ENCODE results near the gene ABHD12.

Gene ABHD12

DNA sequence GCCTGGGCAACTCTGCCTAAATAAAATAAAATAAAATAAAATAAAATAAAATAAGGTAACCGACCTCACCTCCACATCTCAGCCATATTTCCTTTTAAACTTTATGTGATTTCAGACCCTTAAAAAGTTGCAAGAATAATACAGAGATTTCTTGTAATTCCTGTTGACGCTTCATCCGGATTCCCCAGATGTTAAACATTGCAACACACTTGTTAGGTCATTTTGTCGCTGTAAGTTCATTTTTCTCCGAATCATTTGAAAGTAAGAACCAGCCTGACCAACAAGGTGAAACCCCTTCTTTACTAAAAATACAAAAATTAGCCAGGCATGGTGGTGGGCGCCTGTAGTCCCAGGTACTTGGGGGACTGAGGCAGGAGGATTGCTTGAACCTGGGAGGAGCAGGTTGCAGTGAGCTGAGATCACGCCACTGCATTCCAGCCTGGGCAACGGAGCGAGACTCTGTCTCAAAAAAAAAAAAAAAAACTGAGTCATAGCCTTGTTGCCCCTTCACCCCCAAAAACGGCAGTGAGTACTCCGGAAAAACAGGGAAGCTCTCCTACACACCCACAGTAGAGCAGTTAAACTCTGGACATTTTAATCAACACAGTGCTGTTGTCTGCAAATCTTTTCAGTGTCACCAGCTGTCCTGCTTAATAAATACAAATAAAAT is 136.9 kb downstream of the ABHD12 start:
- no peak for DNase-seq

DNA sequence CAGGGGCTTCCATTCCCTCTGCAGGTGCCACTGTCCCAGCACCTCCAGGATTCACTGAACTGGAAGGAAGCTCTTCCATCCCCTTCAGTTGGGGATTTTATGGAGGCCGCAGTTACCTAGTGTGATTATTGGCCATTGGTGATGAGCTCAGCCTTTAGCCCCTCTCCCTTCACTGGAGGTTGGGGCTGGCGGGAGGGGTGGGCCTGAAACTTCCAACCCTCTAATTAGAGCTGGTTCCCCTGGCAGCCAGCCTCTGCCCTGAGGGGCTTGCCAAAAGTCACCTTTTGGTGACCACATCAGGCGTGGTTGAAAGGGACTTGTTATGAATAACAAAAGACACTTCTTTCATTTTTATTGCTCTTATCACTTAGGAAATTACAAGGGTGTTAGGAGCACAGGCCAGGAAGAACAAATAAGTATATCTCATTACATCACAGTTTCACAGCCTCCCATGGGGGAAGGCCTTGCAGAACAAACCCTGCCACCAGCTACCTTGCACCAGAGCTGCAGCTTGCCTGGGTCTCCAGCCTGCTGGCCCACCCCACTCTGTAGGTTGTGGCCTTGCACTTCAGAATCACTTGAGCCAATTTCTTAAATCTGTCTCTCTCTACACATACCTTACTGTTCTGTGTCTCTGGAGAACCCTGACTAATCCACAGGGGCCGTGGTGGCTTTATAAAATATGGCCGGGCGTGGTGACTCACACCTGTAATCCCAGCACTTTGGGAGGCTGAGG is 137.8 kb downstream of the ABHD12 start:
- DNase-seq = no peak

DNA sequence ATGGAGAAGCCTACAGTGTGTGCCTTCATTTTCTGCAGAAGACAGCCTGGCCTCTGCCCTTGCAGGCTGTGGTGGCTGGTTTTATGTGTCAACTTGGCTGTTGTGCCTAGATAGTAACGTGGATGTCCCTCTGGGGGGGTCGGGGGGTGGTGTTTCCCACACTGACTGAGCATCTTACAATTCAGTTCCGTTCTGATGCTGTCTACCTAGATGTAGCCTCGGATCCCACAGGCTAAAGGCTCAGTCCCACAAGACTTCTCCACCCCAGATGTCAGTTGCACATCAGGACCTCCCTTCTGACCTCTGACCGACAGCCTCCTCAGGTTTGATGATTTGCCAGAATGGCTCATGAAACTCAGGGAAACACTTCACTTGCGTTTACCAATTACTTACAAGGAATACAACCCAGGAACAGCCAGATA is 138.4 kb downstream of the ABHD12 start:
- DNase-seq = no peak

DNA sequence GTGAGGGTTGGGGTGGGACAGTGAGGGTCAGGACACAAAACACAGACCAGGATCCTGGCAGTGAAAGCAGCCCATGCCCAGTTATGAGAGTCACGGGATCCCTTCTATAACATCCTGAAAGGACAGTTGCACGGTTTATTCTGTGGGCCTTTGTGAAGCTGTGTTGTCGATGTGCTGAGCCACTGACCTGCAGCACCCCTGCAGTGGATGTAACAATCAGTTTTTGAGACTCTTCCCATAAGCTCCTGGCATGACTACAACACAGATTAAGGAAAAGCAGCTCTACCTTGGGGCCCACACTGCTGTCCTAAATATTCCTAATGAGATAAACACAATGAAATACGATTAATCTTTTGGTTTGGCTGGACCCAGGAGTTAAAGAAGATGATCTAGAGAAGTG is 139.1 kb downstream of the ABHD12 start:
- no peak for DNase-seq

DNA sequence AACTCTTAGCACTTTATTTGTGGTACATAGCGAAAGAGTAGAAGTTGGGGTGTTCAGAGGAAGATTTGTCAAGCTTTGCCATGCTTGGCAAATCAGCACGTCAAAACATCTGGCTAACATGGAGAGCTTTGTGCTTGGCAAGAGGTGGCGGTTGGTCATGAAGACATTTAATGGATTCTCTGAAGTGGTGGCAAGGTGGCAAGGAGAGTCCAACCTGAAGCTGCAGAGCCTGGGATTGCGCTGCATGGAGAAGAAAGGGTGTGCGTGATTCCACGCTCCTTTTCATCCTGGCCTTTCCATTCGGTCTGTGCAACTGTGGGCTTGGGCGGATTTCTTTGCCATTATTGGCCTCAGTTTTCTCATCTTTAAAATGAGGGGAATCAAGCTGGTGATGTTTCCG is 139.6 kb downstream of the ABHD12 start:
- DNase-seq = no peak

DNA sequence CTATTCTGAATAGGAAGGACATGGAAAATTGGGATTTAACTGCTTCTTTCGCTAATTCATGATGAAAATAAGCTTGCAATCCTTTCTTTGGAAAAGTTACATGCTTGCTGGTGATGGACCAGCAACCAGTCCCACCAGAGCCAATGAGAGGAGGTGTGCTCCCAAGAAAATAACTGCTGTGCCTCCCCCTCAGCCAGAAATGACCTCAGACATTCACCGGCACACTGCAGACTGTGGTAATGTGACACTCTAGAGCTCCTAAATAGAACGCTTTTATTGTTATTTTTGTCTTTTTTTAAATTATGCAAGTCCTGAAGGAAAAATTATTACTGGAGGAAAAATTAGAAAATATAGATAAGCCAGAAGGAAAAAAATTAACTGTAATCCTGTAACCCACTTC is 140.1 kb downstream of the ABHD12 start:
- no peak for DNase-seq
